GM12878 (cell line): ENCODE results near the gene PEX11B. TPM values are rescaled to one million over a fixed set of nuclear protein-coding genes. Genes with fewer than 3 reads are reported as not detected.

Experiments
- ATAC-seq: fragments of 200-7000 bp; cut with Tn5 transposase; 3 replicates; pipeline ENCODE4 v1.9.1; 2020; ENCODE audit warnings: mild to moderate bottlenecking, moderate library complexity
- BruUV-seq: library from RNA; stranded (reverse); fragments of 400-500 nt; replicated peaks from 2 replicates; lab custom pipeline; 2021; lab: Mats Ljungman, UMichigan
- CTCF ChIA-PET: fragments of 300-600 bp; sonication (Branson Sonifier 250); formaldehyde crosslinking; extraction: SDS; loops from one replicate; lab custom pipeline; 2021; ENCODE audit warnings: inconsistent platforms; lab: Yijun Ruan, JAX
- POLR2A ChIA-PET: fragments of 350-600 bp; formaldehyde crosslinking; extraction: SDS; loops from one replicate; lab custom pipeline; 2021; ENCODE audit warnings: inconsistent platforms; lab: Charles Lee
- RAD21 ChIA-PET: fragments of 300-600 bp; sonication (Branson Sonifier 250); formaldehyde crosslinking; loops from one replicate; lab custom pipeline; 2023; ENCODE audit warnings: antibody characterized with exemption; ENCODE audit not compliant: unreplicated experiment; lab: Charles Lee
- SMC1A ChIA-PET: fragments of 300-600 bp; sonication (Branson Sonifier 250); formaldehyde crosslinking; loops from one replicate; lab custom pipeline; 2023; ENCODE audit not compliant: unreplicated experiment, uncharacterized antibody; lab: Charles Lee
- DNase-seq: peaks from one replicate; pipeline ENCODE4 v3.0.0-alpha.2; 2011; ENCODE audit warnings: low read depth, low spot score
- FAIRE-seq: peaks from 3 replicates; lab custom pipeline; 2011; peaks lifted over from hg19 to GRCh38; lab: Jason Lieb, UNC
- H2AFZ ChIP-seq: 2 replicates; pipeline ENCODE4 v1.6.0; 2011; ENCODE audit warnings: low read depth, low read length, control low read depth; ENCODE audit not compliant: control insufficient read depth
- H3K27ac ChIP-seq: 2 replicates; pipeline ENCODE4 v1.5.1; 2011; ENCODE audit warnings: control low read depth; ENCODE audit not compliant: control insufficient read depth, insufficient read depth
- H3K27me3 ChIP-seq, 2 experiments: replicated peaks in 1 of 2; 2 replicates each; pipeline versions ENCODE4 v1.6.0 to v1.6.1; 2011; ENCODE audit warnings: low read length in 1 of 2; ENCODE audit not compliant: control insufficient read depth in 2 of 2, insufficient read depth in 2 of 2
- H3K36me3 ChIP-seq, 2 experiments: 2 replicates each; pipeline ENCODE4 v1.5.1; 2011; ENCODE audit warnings: low read length in 1 of 2; ENCODE audit not compliant: control insufficient read depth in 2 of 2, insufficient read depth in 2 of 2
- H3K4me1 ChIP-seq: 2 replicates; pipeline ENCODE4 v1.6.1; 2011; ENCODE audit warnings: mild to moderate bottlenecking, low read length, moderate library complexity, mixed read lengths; ENCODE audit not compliant: control insufficient read depth, insufficient read depth
- H3K4me2 ChIP-seq: 2 replicates; pipeline ENCODE4 v1.6.0; 2011; ENCODE audit warnings: control low read depth; ENCODE audit not compliant: control insufficient read depth, insufficient read depth
- H3K4me3 ChIP-seq: fragments of 200-600 bp; sonication (generic); 2 replicates; pipeline ENCODE4 v1.5.1; 2016
- H3K79me2 ChIP-seq: 2 replicates; pipeline ENCODE4 v1.6.0; 2011; ENCODE audit warnings: low read length; ENCODE audit not compliant: control insufficient read depth, insufficient read depth
- H3K9ac ChIP-seq: 2 replicates; pipeline ENCODE4 v1.8.0; 2011; ENCODE audit warnings: low read length, control low read depth, mixed read lengths; ENCODE audit not compliant: control insufficient read depth, insufficient read depth
- H3K9me3 ChIP-seq: replicated peaks from 3 replicates; pipeline ENCODE4 v1.5.1; 2011; ENCODE audit warnings: mild to moderate bottlenecking, low read length; ENCODE audit not compliant: control insufficient read depth, insufficient read depth
- H4K20me1 ChIP-seq: 2 replicates; pipeline ENCODE4 v1.6.0; 2011; ENCODE audit not compliant: control insufficient read depth, insufficient read depth
- BACH1 ChIP-seq: fragments of 450-650 bp; IDR thresholded peaks from 2 replicates; pipeline ENCODE4 v1.6.1; 2017; ENCODE audit warnings: mild to moderate bottlenecking, borderline replicate concordance
- BHLHE40 ChIP-seq, 2 experiments: fragments of 450-650 bp in 1 of 2; IDR thresholded peaks; 2 replicates each; pipeline ENCODE4 v1.6.1; 2011 to 2017; ENCODE audit warnings: low read depth in 2 of 2, borderline replicate concordance in 1 of 2, improper control_type of control experiment in 1 of 2, low read length in 1 of 2, mild to moderate bottlenecking in 1 of 2
- CEBPB ChIP-seq, 2 experiments: fragments of 150-350 bp in 1 of 2; IDR thresholded peaks; 2 replicates each; pipeline ENCODE4 v1.6.1; 2012 to 2014; ENCODE audit warnings: low read depth in 2 of 2, low read length in 2 of 2, borderline replicate concordance in 1 of 2, inconsistent platforms in 1 of 2
- E2F8 ChIP-seq: fragments of 450-650 bp; IDR thresholded peaks from 2 replicates; pipeline ENCODE4 v1.6.1; 2018; ENCODE audit warnings: mild to moderate bottlenecking, low read depth, moderate library complexity; ENCODE audit not compliant: partially characterized antibody
- ESRRA ChIP-seq: IDR thresholded peaks from 2 replicates; pipeline ENCODE4 v1.6.1; 2012; ENCODE audit warnings: mild to moderate bottlenecking, low read length, improper control_type of control experiment
- HDAC6 ChIP-seq: fragments of 200-600 bp; sonication (generic); IDR thresholded peaks from one replicate; pipeline ENCODE4 v1.8.0; 2017; ENCODE audit warnings: antibody characterized with exemption; ENCODE audit not compliant: unreplicated experiment
- IKZF2 ChIP-seq, 2 experiments: fragments of 450-650 bp; IDR thresholded peaks; 2 replicates each; pipeline ENCODE4 v1.6.1; 2017; ENCODE audit warnings: mild to moderate bottlenecking in 2 of 2, moderate library complexity in 2 of 2
- KDM1A ChIP-seq: fragments of 200-600 bp; sonication (generic); IDR thresholded peaks from 2 replicates; pipeline ENCODE4 v1.6.1; 2016; ENCODE audit warnings: borderline replicate concordance
- MYC ChIP-seq: IDR thresholded peaks from 2 replicates; pipeline ENCODE4 v1.6.1; 2011; ENCODE audit warnings: mild to moderate bottlenecking, low read length, moderate library complexity, inconsistent platforms; ENCODE audit not compliant: insufficient read depth, insufficient replicate concordance, insufficient read length, severe bottlenecking
- SRF ChIP-seq, 2 experiments: IDR thresholded peaks; 2 replicates each; pipeline ENCODE4 v1.6.1; 2011; ENCODE audit warnings: low read depth in 2 of 2, low read length in 2 of 2, mild to moderate bottlenecking in 1 of 2, moderate library complexity in 1 of 2
- YBX1 ChIP-seq: fragments of 450-650 bp; IDR thresholded peaks from 2 replicates; pipeline ENCODE4 v1.6.1; 2016; ENCODE audit warnings: antibody characterized with exemption
- ZNF622 ChIP-seq: fragments of 450-650 bp; IDR thresholded peaks from 2 replicates; pipeline ENCODE4 v1.6.1; 2017; ENCODE audit warnings: mild to moderate bottlenecking, inconsistent platforms
- WGBS: methylation state at CpG from one replicate; pipeline ENCODE4 v1.1.6; 2016; ENCODE audit warnings: low lambda C conversion rate; ENCODE audit not compliant: insufficient replicate concordance, insufficient coverage; ENCODE audit errors: missing lambda C conversion rate; 5-methylcytosine and 5-hydroxymethylcytosine counted together
- in situ Hi-C: fragments of 300-500 bp; cut with MboI; formaldehyde crosslinking; loops from 9 replicates; pipeline ENCODE4 v1.14.3; 2018; ENCODE audit warnings: mixed read lengths
- intact Hi-C: fragments of 100-400 bp; cut with micrococcal nuclease; formaldehyde crosslinking; loops from one replicate; pipeline ENCODE4 v1.14.2; 2022; ENCODE audit not compliant: unreplicated experiment
- polyA plus RNA-seq, 11 experiments: library from polyadenylated mRNA; depleted of rRNA in 4 of 11; unstranded in 6 of 11; stranded (reverse) in 5 of 11; fragments of >200 nt; fragmentation: Nextera tagmentation in 4 of 11; fragmentation: Illumina TruSeq in 1 of 11; extraction: Ambion mirVana in 4 of 11; extraction: Trizol in 1 of 11; gene quantifications; 1 replicate in 1 of 11; 2 replicates in 10 of 11; pipeline versions ENCODE4 v1.2.1 to v1.2.3, GENCODE V29; 2011 to 2016; ENCODE audit warnings: inconsistent platforms in 2 of 11, missing spikeins in 2 of 11, low read depth in 1 of 11
- total RNA-seq, 4 experiments: library from RNA; depleted of rRNA in 3 of 4; stranded (reverse); fragments of >200 nt in 3 of 4; fragmentation: Illumina TruSeq in 1 of 4; extraction: Trizol in 1 of 4; gene quantifications; 2 replicates each; pipeline versions ENCODE4 v1.2.1 to v1.2.3, GENCODE V29; 2013 to 2021
- TF ChIP-seq, protein P1 (sequence below): IDR thresholded peaks from 2 replicates; pipeline ENCODE4 v1.6.1; 2011; ENCODE audit warnings: low read depth, low read length, improper control_type of control experiment, borderline replicate concordance

Gene PEX11B
- total and polyA plus RNA-seq, 10 of the 15 experiments (the other 5 are each of a cell fraction or from before 2014, with no cell fraction given), result 24.9 to 129 (median 40.7) TPM

- ATAC-seq, result no peak
- Histone ChIP-seq H3K9ac (no peak overlapping the region), H3K36me3 (peaks cover 0 to 7% of the 10 kb centered on the region in 2 experiments; a peak in 2 of 4 replicates), H3K27me3 (no peaks in the 10 kb centered on the region), H2AFZ (no peak overlapping the region), H3K4me2 (no peak overlapping the region), H3K9me3 (no peaks in the 10 kb centered on the region), H3K79me2 (no peaks in the 10 kb centered on the region), H3K4me3 (no peak overlapping the region), H3K27ac (no peak overlapping the region), H3K4me1 (no peaks in the 10 kb centered on the region), H4K20me1 (no peaks in the 10 kb centered on the region)
- intact Hi-C loops (no loop called here), in situ Hi-C loops (no loop called here)
- ChIA-PET SMC1A (interaction anchor here (1.2 to 3.6 kb wide), 2 partner anchors 22 to 31 kb away, joined by 3 to 9 read pairs; partner anchors contain the start of gene LIX1L), CTCF (no interaction called here), RAD21 (no interaction called here), POLR2A (interaction anchor here (0.6 to 1.1 kb wide), 2 partner anchors 8 to 29 kb away, joined by 3 read pairs; partner anchors contain the start of gene POLR3GL)
- TF ChIP-seq MYC (no peak), KDM1A (no peak), ZNF622 (no peak), IKZF2 (IDR thresholded peaks at IDR 0.05) (no peak), CEBPB (IDR thresholded peaks at IDR 0.05; ENCODE audit: borderline replicate concordance in 1 of 2, low read depth in 2 of 2, low read length in 2 of 2) (no peak), YBX1 (no peak)
- no peak for FAIRE-seq
- 98% methylated on average over 8 of the region's 8 CpGs for WGBS
- BruUV-seq, result no TSS peak
- DNase-seq, result no peak
These were observed 17.7 kb upstream of the PEX11B start for GRCh38 chr1:145936247-145936646.

GRCh38 chr1:145935708-145936107, 17.2 kb upstream of the PEX11B start:
- H3K27ac ChIP-seq, result no peak overlapping the region
- no peak for TF ChIP-seq SRF (IDR thresholded peaks at IDR 0.05; ENCODE audit: low read depth in 2 of 2, low read length in 2 of 2)
- TF ChIP-seq HDAC6, result no peak
- TF ChIP-seq ESRRA, result no peak
- TF ChIP-seq IKZF2 (IDR thresholded peaks at IDR 0.05), result no peak
- no peak for TF ChIP-seq YBX1
- TF ChIP-seq, protein P1, sequence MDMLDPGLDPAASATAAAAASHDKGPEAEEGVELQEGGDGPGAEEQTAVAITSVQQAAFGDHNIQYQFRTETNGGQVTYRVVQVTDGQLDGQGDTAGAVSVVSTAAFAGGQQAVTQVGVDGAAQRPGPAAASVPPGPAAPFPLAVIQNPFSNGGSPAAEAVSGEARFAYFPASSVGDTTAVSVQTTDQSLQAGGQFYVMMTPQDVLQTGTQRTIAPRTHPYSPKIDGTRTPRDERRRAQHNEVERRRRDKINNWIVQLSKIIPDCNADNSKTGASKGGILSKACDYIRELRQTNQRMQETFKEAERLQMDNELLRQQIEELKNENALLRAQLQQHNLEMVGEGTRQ, result no peak
- no peak for TF ChIP-seq BACH1
- no peak for TF ChIP-seq BHLHE40 (IDR thresholded peaks at IDR 0.05; ENCODE audit: borderline replicate concordance in 1 of 2, low read depth in 2 of 2, low read length in 1 of 2)
- no peak for TF ChIP-seq E2F8

More at GRCh38 chr1:145935708-145936107, 17.2 kb upstream of the PEX11B start:
- H2AFZ ChIP-seq, result no peak overlapping the region
- ChIA-PET POLR2A (interaction anchor here (0.6 kb wide), 1 partner anchor 8 kb away, joined by 3 read pairs; no protein-coding TSS in a partner anchor), CTCF (interaction anchor here (0.6 kb wide), 1 partner anchor 97 kb away, joined by 3 read pairs; no protein-coding TSS in a partner anchor), RAD21 (no interaction called here), SMC1A (interaction anchor here (1.2 to 3.6 kb wide), 2 partner anchors 23 to 32 kb away, joined by 3 to 9 read pairs; partner anchors contain the start of gene LIX1L)
- peaks cover 0 to 7% of the 10 kb centered on the region in 2 experiments; a peak in 2 of 4 replicates for H3K36me3 ChIP-seq
- no peaks in the 10 kb centered on the region for H3K4me1 ChIP-seq
- DNase-seq (no peak), ATAC-seq (no peak), FAIRE-seq (no peak)
- intact Hi-C loops (no loop called here), in situ Hi-C loops (no loop called here)
- H3K9ac ChIP-seq, result no peak overlapping the region
- no peaks in the 10 kb centered on the region for H4K20me1 ChIP-seq
- H3K79me2 ChIP-seq, result no peaks in the 10 kb centered on the region
- no TSS peak for BruUV-seq
- no peaks in the 10 kb centered on the region for H3K27me3 ChIP-seq
- H3K4me2 ChIP-seq, result no peak overlapping the region
- no peaks in the 10 kb centered on the region for H3K9me3 ChIP-seq
- no peak overlapping the region for H3K4me3 ChIP-seq
